T-helper 1 cell treated with Interleukin-12 subunit alpha and Interleukin-12 subunit beta and Interleukin-4 antibody, amounts not matched to agents 30 μg/mL and 1 μg/mL, for 36 hours (primary cell): Measurements from ENCODE around the gene DLX4.

Experiments used
- H3K27ac Mint-ChIP-seq: one replicate; pipeline ENCODE4 v1.8.0; 2021; ENCODE audit warnings: mild to moderate bottlenecking, mixed read lengths
- H3K27me3 Mint-ChIP-seq: one replicate; pipeline ENCODE4 v1.8.0; 2021; ENCODE audit warnings: low read depth, mixed read lengths
- H3K36me3 Mint-ChIP-seq: one replicate; pipeline ENCODE4 v1.8.0; 2021; ENCODE audit warnings: low read depth, mixed read lengths
- H3K4me1 Mint-ChIP-seq: one replicate; pipeline ENCODE4 v1.8.0; 2021; ENCODE audit warnings: low read depth, mixed read lengths
- H3K4me3 Mint-ChIP-seq: one replicate; pipeline ENCODE4 v1.8.0; 2021; ENCODE audit warnings: mild to moderate bottlenecking, moderate library complexity, mixed read lengths
- H3K9me3 Mint-ChIP-seq: one replicate; pipeline ENCODE4 v1.8.0; 2021; ENCODE audit warnings: mixed read lengths

DLX4 gene

GRCh38 chr17:49957350-49957749, 11.6 kb upstream of the DLX4 start:
- no peaks in the 10 kb centered on the region for H3K9me3 Mint-ChIP-seq
- no peaks in the 10 kb centered on the region for H3K4me1 Mint-ChIP-seq
- no peaks in the 10 kb centered on the region for H3K36me3 Mint-ChIP-seq
- H3K27ac Mint-ChIP-seq = no peak overlapping the region
- no peak overlapping the region for H3K4me3 Mint-ChIP-seq
- H3K27me3 Mint-ChIP-seq = peaks cover 46% of the 10 kb centered on the region

GRCh38 chr17:49958723-49959122, 10.3 kb upstream of the DLX4 start:
- Mint-ChIP-seq H3K4me1 (peaks cover 6% of the 10 kb centered on the region), H3K36me3 (no peaks in the 10 kb centered on the region), H3K9me3 (no peaks in the 10 kb centered on the region), H3K27ac (no peak overlapping the region), H3K27me3 (peaks cover 47% of the 10 kb centered on the region), H3K4me3 (no peak overlapping the region)

GRCh38 chr17:49959183-49959935, 9.6 kb upstream of the DLX4 start:
- no peaks in the 10 kb centered on the region for H3K9me3 Mint-ChIP-seq
- H3K36me3 Mint-ChIP-seq = no peaks in the 10 kb centered on the region
- peaks cover 49% of the 10 kb centered on the region for H3K27me3 Mint-ChIP-seq
- peaks cover 9% of the 10 kb centered on the region for H3K4me1 Mint-ChIP-seq
- no peak overlapping the region for H3K27ac Mint-ChIP-seq
- H3K4me3 Mint-ChIP-seq = no peak overlapping the region

- Mint-ChIP-seq H3K4me3 (no peak overlapping the region), H3K9me3 (no peaks in the 10 kb centered on the region), H3K36me3 (no peaks in the 10 kb centered on the region), H3K27me3 (peaks cover 67% of the 10 kb centered on the region), H3K27ac (peak overlapping the region; percentile 14), H3K4me1 (peaks cover 18% of the 10 kb centered on the region)
These were observed 6.2 kb upstream of the DLX4 start for GRCh38 chr17:49962599-49963308.

- Mint-ChIP-seq H3K27me3 (peaks cover 73% of the 10 kb centered on the region), H3K4me3 (no peak overlapping the region), H3K36me3 (no peaks in the 10 kb centered on the region), H3K27ac (peak overlapping the region; percentile 14), H3K9me3 (no peaks in the 10 kb centered on the region), H3K4me1 (peaks cover 18% of the 10 kb centered on the region)
These were observed 5.7 kb upstream of the DLX4 start for GRCh38 chr17:49963309-49963625.

GRCh38 chr17:49963626-49964302, 5.2 kb upstream of the DLX4 start:
- Mint-ChIP-seq H3K4me3 (peak overlapping the region; percentile 33), H3K27me3 (peaks cover 75% of the 10 kb centered on the region), H3K9me3 (no peaks in the 10 kb centered on the region), H3K4me1 (peaks cover 18% of the 10 kb centered on the region), H3K27ac (peak overlapping the region; percentile 69), H3K36me3 (no peaks in the 10 kb centered on the region)

- H3K27me3 Mint-ChIP-seq = peaks cover 78% of the 10 kb centered on the region
- peaks cover 18% of the 10 kb centered on the region for H3K4me1 Mint-ChIP-seq
- peak overlapping the region; percentile 69 for H3K27ac Mint-ChIP-seq
- no peaks in the 10 kb centered on the region for H3K36me3 Mint-ChIP-seq
- peak overlapping the region; percentile 33 for H3K4me3 Mint-ChIP-seq
- H3K9me3 Mint-ChIP-seq = no peaks in the 10 kb centered on the region
These were observed 4.7 kb upstream of the DLX4 start for GRCh38 chr17:49964303-49964768.

- Mint-ChIP-seq H3K4me1 (peaks cover 21% of the 10 kb centered on the region), H3K27ac (peak overlapping the region; percentile 69), H3K9me3 (no peaks in the 10 kb centered on the region), H3K27me3 (peaks cover 83% of the 10 kb centered on the region), H3K4me3 (no peak overlapping the region), H3K36me3 (no peaks in the 10 kb centered on the region)
These were observed 4.0 kb upstream of the DLX4 start for GRCh38 chr17:49964769-49965523.

GRCh38 chr17:49965524-49965909, 3.5 kb upstream of the DLX4 start:
- peaks cover 89% of the 10 kb centered on the region for H3K27me3 Mint-ChIP-seq
- H3K9me3 Mint-ChIP-seq = no peaks in the 10 kb centered on the region
- peak overlapping the region; percentile 56 for H3K27ac Mint-ChIP-seq
- H3K36me3 Mint-ChIP-seq = no peaks in the 10 kb centered on the region
- H3K4me1 Mint-ChIP-seq = peaks cover 23% of the 10 kb centered on the region
- H3K4me3 Mint-ChIP-seq = no peak overlapping the region

GRCh38 chr17:49966767-49967166, 2.2 kb upstream of the DLX4 start:
- Mint-ChIP-seq H3K9me3 (no peaks in the 10 kb centered on the region), H3K36me3 (no peaks in the 10 kb centered on the region), H3K27me3 (peaks cover 94% of the 10 kb centered on the region), H3K4me3 (no peak overlapping the region), H3K27ac (no peak overlapping the region), H3K4me1 (peaks cover 28% of the 10 kb centered on the region)

- H3K4me3 Mint-ChIP-seq = no peak overlapping the region
- H3K27me3 Mint-ChIP-seq = peaks cover 93% of the 10 kb centered on the region
- peaks cover 28% of the 10 kb centered on the region for H3K4me1 Mint-ChIP-seq
These were observed 1.8 kb upstream of the DLX4 start for GRCh38 chr17:49967205-49967604.

GRCh38 chr17:49967621-49968404, 1.2 kb upstream of the DLX4 start:
- H3K27ac Mint-ChIP-seq = no peak overlapping the region
- peaks cover 93% of the 10 kb centered on the region for H3K27me3 Mint-ChIP-seq
- peaks cover 28% of the 10 kb centered on the region for H3K4me1 Mint-ChIP-seq
- no peaks in the 10 kb centered on the region for H3K36me3 Mint-ChIP-seq
- peak overlapping the region; percentile 61 for H3K4me3 Mint-ChIP-seq
- H3K9me3 Mint-ChIP-seq = no peaks in the 10 kb centered on the region

More at GRCh38 chr17:49967205-49967604, 1.8 kb upstream of the DLX4 start:
- H3K27ac Mint-ChIP-seq = no peak overlapping the region
- no peaks in the 10 kb centered on the region for H3K36me3 Mint-ChIP-seq
- H3K9me3 Mint-ChIP-seq = no peaks in the 10 kb centered on the region

GRCh38 chr17:49968405-49969133, 421 bp upstream of the DLX4 start:
- Mint-ChIP-seq H3K27me3 (peaks cover 93% of the 10 kb centered on the region), H3K4me1 (peaks cover 23% of the 10 kb centered on the region)

More at GRCh38 chr17:49968405-49969133, 421 bp upstream of the DLX4 start:
- peak overlapping the region; percentile 26 for H3K27ac Mint-ChIP-seq
- H3K9me3 Mint-ChIP-seq = no peaks in the 10 kb centered on the region
- no peaks in the 10 kb centered on the region for H3K36me3 Mint-ChIP-seq
- H3K4me3 Mint-ChIP-seq = peak overlapping the region; percentile 82
